Naive B cell (primary cell): ENCODE results near the gene CA11. TPM values are rescaled to one million over a fixed set of nuclear protein-coding genes. Genes with fewer than 3 reads are reported as not detected.
"Not testable (repeated sequence)": the region's sequence is repeated elsewhere in the genome, so short reads cannot be mapped to it uniquely, and the experiment has no call there.

Experiments used
- ATAC-seq, 2 donors: fragments of 150-1000 bp; cut with Tn5 transposase; 2 replicates each; pipeline ENCODE4 v1.10.0; 2021; ENCODE audit warnings: low read depth in 2 of 2, mild to moderate bottlenecking in 2 of 2, moderate library complexity in 2 of 2
- DNase-seq: peaks from one replicate; pipeline ENCODE4 v3.0.0; 2022
- H3K27ac Mint-ChIP-seq, 6 donors: one replicate each; pipeline ENCODE4 v1.8.0; 2020 to 2022; ENCODE audit warnings: mild to moderate bottlenecking in 6 of 6, mixed read lengths in 6 of 6, moderate library complexity in 5 of 6, inconsistent platforms in 2 of 6
- H3K27me3 Mint-ChIP-seq, 3 donors: one replicate each; pipeline ENCODE4 v1.8.0; 2021 to 2022; ENCODE audit warnings: mixed read lengths in 3 of 3, mild to moderate bottlenecking in 1 of 3
- H3K36me3 Mint-ChIP-seq, 2 donors: one replicate each; pipeline ENCODE4 v1.8.0; 2020 to 2022; ENCODE audit warnings: mixed read lengths in 2 of 2, inconsistent platforms in 1 of 2, mild to moderate bottlenecking in 1 of 2
- H3K4me1 Mint-ChIP-seq, 3 donors: one replicate each; pipeline ENCODE4 v1.8.0; 2020 to 2022; ENCODE audit warnings: mixed read lengths in 3 of 3, inconsistent platforms in 1 of 3, mild to moderate bottlenecking in 1 of 3, moderate library complexity in 1 of 3
- H3K4me3 Mint-ChIP-seq, 8 donors: one replicate each; pipeline ENCODE4 v1.8.0; 2020 to 2022; ENCODE audit warnings: mild to moderate bottlenecking in 8 of 8, mixed read lengths in 8 of 8, moderate library complexity in 8 of 8, inconsistent platforms in 2 of 8
- H3K9me3 Mint-ChIP-seq, 7 donors: one replicate each; pipeline ENCODE4 v1.8.0; 2020 to 2022; ENCODE audit warnings: mixed read lengths in 7 of 7, mild to moderate bottlenecking in 5 of 7, inconsistent platforms in 2 of 7, moderate library complexity in 1 of 7
- polyA plus RNA-seq, 6 donors: library from polyadenylated mRNA; unstranded; fragments of 300-500 nt; fragmentation: Illumina TruSeq; gene quantifications; one replicate each; pipeline ENCODE4 v1.2.3, GENCODE V29; 2021; ENCODE audit warnings: low read depth in 6 of 6

Gene CA11
- polyA plus RNA-seq, 6 donors from 2014 or later, result 2.8 to 15.2 (median 10.6) TPM

- no peak overlapping the region for H3K4me3 Mint-ChIP-seq
- no peak for ATAC-seq
- H3K9me3 Mint-ChIP-seq, result no peaks in the 10 kb centered on the region
- peaks cover 9 to 19% (median 16%) of the 10 kb centered on the region in 3 donors for H3K4me1 Mint-ChIP-seq
- no peak for DNase-seq
- no peaks in the 10 kb centered on the region for H3K27me3 Mint-ChIP-seq
- no peaks in the 10 kb centered on the region for H3K36me3 Mint-ChIP-seq
- H3K27ac Mint-ChIP-seq, result peak overlapping the region in 1 of 6 donors; percentile 73
Observed at GRCh38 chr19:48661711-48662090, 15.7 kb upstream of the CA11 start.

GRCh38 chr19:48660852-48661710 lies 15.1 kb upstream of the CA11 start:
- H3K27me3 Mint-ChIP-seq, result no peaks in the 10 kb centered on the region
- H3K4me3 Mint-ChIP-seq, result peak overlapping the region; percentile 72 to 94 (median 90)
- peaks cover 9 to 19% (median 16%) of the 10 kb centered on the region in 3 donors for H3K4me1 Mint-ChIP-seq
- H3K9me3 Mint-ChIP-seq, result no peaks in the 10 kb centered on the region
- H3K27ac Mint-ChIP-seq, result peak overlapping the region; percentile 99 to 100 (median 99)
- ATAC-seq (peak; percentile 93 to 95), DNase-seq (peak; percentile 89)
- no peaks in the 10 kb centered on the region for H3K36me3 Mint-ChIP-seq

- Mint-ChIP-seq H3K4me1 (peaks cover 9 to 19% (median 19%) of the 10 kb centered on the region in 3 donors), H3K27me3 (no peaks in the 10 kb centered on the region), H3K9me3 (no peaks in the 10 kb centered on the region), H3K36me3 (no peaks in the 10 kb centered on the region), H3K4me3 (peak overlapping the region in 2 of 8 donors; percentile 15 to 39), H3K27ac (peak overlapping the region in 2 of 6 donors; percentile 20 to 50)
- DNase-seq (peak; percentile 31), ATAC-seq (peak; percentile 14 to 27)
Observed at GRCh38 chr19:48659768-48660167, 13.8 kb upstream of the CA11 start.

- H3K4me3 Mint-ChIP-seq, result peak overlapping the region in 2 of 8 donors; percentile 15 to 45
- peaks cover 13 to 22% (median 19%) of the 10 kb centered on the region in 3 donors for H3K4me1 Mint-ChIP-seq
Observed at GRCh38 chr19:48658483-48658882, 12.5 kb upstream of the CA11 start.

GRCh38 chr19:48657828-48658227 lies 11.8 kb upstream of the CA11 start:
- not testable (repeated sequence) for H3K9me3 Mint-ChIP-seq, H3K36me3 Mint-ChIP-seq, DNase-seq, ATAC-seq, H3K27me3 Mint-ChIP-seq
- peaks cover 13 to 26% (median 21%) of the 10 kb centered on the region in 3 donors for H3K4me1 Mint-ChIP-seq
- peak overlapping the region in 1 of 6 donors; percentile 37 for H3K27ac Mint-ChIP-seq
- H3K4me3 Mint-ChIP-seq, result peak overlapping the region in 1 of 8 donors; percentile 10

More at GRCh38 chr19:48658483-48658882, 12.5 kb upstream of the CA11 start:
- DNase-seq (no peak), ATAC-seq (no peak)
- no peaks in the 10 kb centered on the region for H3K9me3 Mint-ChIP-seq
- H3K27me3 Mint-ChIP-seq, result no peaks in the 10 kb centered on the region
- peak overlapping the region in 2 of 6 donors; percentile 53 to 60 for H3K27ac Mint-ChIP-seq
- H3K36me3 Mint-ChIP-seq, result no peaks in the 10 kb centered on the region

- Mint-ChIP-seq H3K4me1 (peaks cover 18 to 31% (median 25%) of the 10 kb centered on the region in 3 donors), H3K9me3 (no peaks in the 10 kb centered on the region), H3K27me3 (no peaks in the 10 kb centered on the region), H3K4me3 (no peak overlapping the region), H3K27ac (peak overlapping the region in 2 of 6 donors; percentile 5 to 82), H3K36me3 (no peaks in the 10 kb centered on the region)
- ATAC-seq (no peak), DNase-seq (no peak)
Observed at GRCh38 chr19:48656840-48657474, 11.0 kb upstream of the CA11 start.

- no peaks in the 10 kb centered on the region for H3K27me3 Mint-ChIP-seq
- H3K4me3 Mint-ChIP-seq, result peak overlapping the region in 1 of 8 donors; percentile 60
- no peaks in the 10 kb centered on the region for H3K36me3 Mint-ChIP-seq
- peak overlapping the region in 5 of 6 donors; percentile 41 to 96 (median 91) for H3K27ac Mint-ChIP-seq
- no peaks in the 10 kb centered on the region for H3K9me3 Mint-ChIP-seq
- no peak for ATAC-seq
- DNase-seq, result no peak
- H3K4me1 Mint-ChIP-seq, result peaks cover 13 to 30% (median 29%) of the 10 kb centered on the region in 3 donors
Observed at GRCh38 chr19:48654299-48655059, 8.5 kb upstream of the CA11 start.

- H3K27me3 Mint-ChIP-seq, result no peaks in the 10 kb centered on the region
- H3K4me1 Mint-ChIP-seq, result peaks cover 38 to 57% (median 38%) of the 10 kb centered on the region in 3 donors
- no peak for DNase-seq
- H3K9me3 Mint-ChIP-seq, result no peaks in the 10 kb centered on the region
- peak overlapping the region in 2 of 6 donors; percentile 12 to 89 for H3K27ac Mint-ChIP-seq
- no peak overlapping the region for H3K4me3 Mint-ChIP-seq
- H3K36me3 Mint-ChIP-seq, result no peaks in the 10 kb centered on the region
- no peak for ATAC-seq
Observed at GRCh38 chr19:48651683-48652048, 5.7 kb upstream of the CA11 start.

GRCh38 chr19:48650974-48651682 lies 5.1 kb upstream of the CA11 start:
- ATAC-seq, result no peak
- Mint-ChIP-seq H3K4me1 (peaks cover 39 to 59% (median 44%) of the 10 kb centered on the region in 3 donors), H3K9me3 (no peaks in the 10 kb centered on the region), H3K36me3 (no peaks in the 10 kb centered on the region), H3K4me3 (peak overlapping the region in 2 of 8 donors; percentile 27 to 51), H3K27me3 (no peaks in the 10 kb centered on the region), H3K27ac (peak overlapping the region in 4 of 6 donors; percentile 54 to 89 (median 63))
- DNase-seq, result no peak

GRCh38 chr19:48648134-48648533 lies 2.1 kb upstream of the CA11 start:
- Mint-ChIP-seq H3K4me3 (peak overlapping the region in 7 of 8 donors; percentile 35 to 90 (median 67)), H3K27me3 (no peaks in the 10 kb centered on the region), H3K9me3 (no peaks in the 10 kb centered on the region), H3K36me3 (no peaks in the 10 kb centered on the region), H3K4me1 (peaks cover 50 to 74% (median 53%) of the 10 kb centered on the region in 3 donors), H3K27ac (peak overlapping the region; percentile 64 to 90 (median 82))
- ATAC-seq (no peak), DNase-seq (no peak)

GRCh38 chr19:48646722-48647216 lies 782 bp upstream of the CA11 start:
- no peaks in the 10 kb centered on the region for H3K9me3 Mint-ChIP-seq
- H3K4me1 Mint-ChIP-seq, result peaks cover 52 to 66% (median 58%) of the 10 kb centered on the region in 3 donors
- H3K27me3 Mint-ChIP-seq, result no peaks in the 10 kb centered on the region
- no peaks in the 10 kb centered on the region for H3K36me3 Mint-ChIP-seq
- no peak for ATAC-seq
- peak overlapping the region; percentile 22 to 98 (median 94) for H3K4me3 Mint-ChIP-seq
- DNase-seq, result no peak
- peak overlapping the region in 5 of 6 donors; percentile 40 to 89 (median 74) for H3K27ac Mint-ChIP-seq

- peak overlapping the region; percentile 91 to 98 (median 96) for H3K4me3 Mint-ChIP-seq
- no peak for DNase-seq
- no peaks in the 10 kb centered on the region for H3K27me3 Mint-ChIP-seq
- no peaks in the 10 kb centered on the region for H3K9me3 Mint-ChIP-seq
- peak overlapping the region; percentile 81 to 98 (median 94) for H3K27ac Mint-ChIP-seq
- peaks cover 56 to 67% (median 65%) of the 10 kb centered on the region in 3 donors for H3K4me1 Mint-ChIP-seq
- no peak for ATAC-seq
- H3K36me3 Mint-ChIP-seq, result no peaks in the 10 kb centered on the region
Observed at GRCh38 chr19:48645620-48646000, 377 bp downstream of the CA11 start.
